ENCODE measurements around the gene VTI1A.

Gene VTI1A

GRCh38 chr10:112619556-112619955 lies 172.5 kb downstream of the VTI1A start:
- Mint-ChIP-seq H3K4me3 (no peak overlapping the region), H3K9me3 (peaks cover 4% of the 10 kb centered on the region), H3K36me3 (ENCODE audit: low read depth) (no peaks in the 10 kb centered on the region), H3K4me1 (ENCODE audit: low read depth) (no peaks in the 10 kb centered on the region), H3K27me3 (ENCODE audit: low read depth) (no peaks in the 10 kb centered on the region), H3K27ac (no peak overlapping the region)

DNA sequence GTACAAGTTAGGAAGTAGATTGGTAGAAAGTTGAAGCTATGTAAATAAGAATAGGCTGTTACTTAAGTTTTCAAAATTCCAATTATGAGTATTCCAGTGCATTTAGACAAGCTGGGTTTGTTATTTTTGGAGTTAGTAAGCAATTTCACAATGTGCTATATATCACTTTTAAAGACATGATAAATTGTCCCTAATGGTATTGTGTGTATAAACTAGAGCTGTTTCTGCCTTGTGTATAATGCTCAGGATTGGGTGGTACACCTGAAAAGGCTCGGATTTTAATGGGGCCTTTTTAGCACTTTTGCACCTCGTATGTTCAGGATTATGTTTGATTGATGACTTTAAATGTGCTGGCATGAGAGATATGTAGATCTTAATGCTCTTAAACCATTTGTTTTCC lies 175.8 kb downstream of the VTI1A start:
- no peak overlapping the region for H3K4me3 Mint-ChIP-seq
- H3K27ac Mint-ChIP-seq: no peak overlapping the region
- H3K36me3 Mint-ChIP-seq (ENCODE audit: low read depth): no peaks in the 10 kb centered on the region
- H3K9me3 Mint-ChIP-seq: no peaks in the 10 kb centered on the region
- H3K27me3 Mint-ChIP-seq (ENCODE audit: low read depth): no peaks in the 10 kb centered on the region
- H3K4me1 Mint-ChIP-seq (ENCODE audit: low read depth): no peaks in the 10 kb centered on the region

- no peaks in the 10 kb centered on the region for H3K9me3 Mint-ChIP-seq
- H3K4me3 Mint-ChIP-seq: no peak overlapping the region
- H3K4me1 Mint-ChIP-seq (ENCODE audit: low read depth): no peaks in the 10 kb centered on the region
- no peaks in the 10 kb centered on the region for H3K36me3 Mint-ChIP-seq (ENCODE audit: low read depth)
- no peaks in the 10 kb centered on the region for H3K27me3 Mint-ChIP-seq (ENCODE audit: low read depth)
- no peak overlapping the region for H3K27ac Mint-ChIP-seq
Measured at GRCh38 chr10:112624546-112625048, 177.6 kb downstream of the VTI1A start.

DNA sequence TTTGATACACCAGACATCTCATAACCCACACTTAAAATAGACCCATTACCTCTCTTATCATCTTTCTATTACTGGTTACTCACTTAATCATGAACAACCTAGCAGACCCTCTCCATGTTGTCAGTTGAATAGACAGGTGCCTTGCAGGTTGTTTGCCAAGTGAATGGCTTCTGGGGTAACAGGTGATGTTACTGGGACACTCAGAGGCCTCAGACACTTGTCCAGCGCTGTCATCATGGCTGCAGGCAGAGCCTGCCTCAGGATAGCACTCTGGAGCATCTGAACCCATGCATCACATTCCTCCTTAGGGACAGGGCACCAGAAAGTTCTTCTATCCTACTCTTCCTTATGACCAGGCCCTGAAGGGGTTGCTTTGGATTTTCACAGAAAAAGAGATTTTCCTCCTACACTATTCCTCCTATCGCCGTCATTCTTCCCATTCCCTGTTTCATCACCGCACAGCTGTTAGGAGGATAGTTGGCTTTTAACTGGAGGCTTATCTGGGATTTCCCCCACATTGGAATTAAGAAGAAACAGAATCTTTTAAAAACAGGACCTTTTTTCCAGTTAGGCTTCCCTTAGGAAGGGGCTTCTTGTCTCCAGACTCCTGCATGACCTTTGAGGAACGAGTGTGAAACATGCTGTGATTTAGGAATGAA lies 182.1 kb downstream of the VTI1A start:
- Mint-ChIP-seq H3K36me3 (ENCODE audit: low read depth) (no peaks in the 10 kb centered on the region), H3K4me3 (no peak overlapping the region), H3K9me3 (no peaks in the 10 kb centered on the region), H3K4me1 (ENCODE audit: low read depth) (no peaks in the 10 kb centered on the region), H3K27ac (no peak overlapping the region), H3K27me3 (ENCODE audit: low read depth) (no peaks in the 10 kb centered on the region)

GRCh38 chr10:112631501-112632400 lies 184.7 kb downstream of the VTI1A start:
- Mint-ChIP-seq H3K27ac (no peak overlapping the region), H3K9me3 (no peaks in the 10 kb centered on the region), H3K4me1 (ENCODE audit: low read depth) (no peaks in the 10 kb centered on the region), H3K27me3 (ENCODE audit: low read depth) (no peaks in the 10 kb centered on the region), H3K4me3 (no peak overlapping the region), H3K36me3 (ENCODE audit: low read depth) (no peaks in the 10 kb centered on the region)

GRCh38 chr10:112634096-112634830 lies 187.2 kb downstream of the VTI1A start:
- Mint-ChIP-seq H3K9me3 (no peaks in the 10 kb centered on the region), H3K27ac (no peak overlapping the region), H3K27me3 (ENCODE audit: low read depth) (no peaks in the 10 kb centered on the region), H3K4me1 (ENCODE audit: low read depth) (no peaks in the 10 kb centered on the region), H3K36me3 (ENCODE audit: low read depth) (no peaks in the 10 kb centered on the region), H3K4me3 (no peak overlapping the region)

GRCh38 chr10:112637901-112638300 lies 190.9 kb downstream of the VTI1A start:
- Mint-ChIP-seq H3K27me3 (ENCODE audit: low read depth) (no peaks in the 10 kb centered on the region), H3K27ac (no peak overlapping the region), H3K4me3 (no peak overlapping the region), H3K36me3 (ENCODE audit: low read depth) (no peaks in the 10 kb centered on the region), H3K9me3 (no peaks in the 10 kb centered on the region), H3K4me1 (ENCODE audit: low read depth) (no peaks in the 10 kb centered on the region)

GRCh38 chr10:112639298-112639697 lies 192.3 kb downstream of the VTI1A start:
- no peaks in the 10 kb centered on the region for H3K9me3 Mint-ChIP-seq
- H3K4me1 Mint-ChIP-seq (ENCODE audit: low read depth): no peaks in the 10 kb centered on the region
- H3K4me3 Mint-ChIP-seq: no peak overlapping the region
- no peak overlapping the region for H3K27ac Mint-ChIP-seq
- H3K36me3 Mint-ChIP-seq (ENCODE audit: low read depth): no peaks in the 10 kb centered on the region
- H3K27me3 Mint-ChIP-seq (ENCODE audit: low read depth): no peaks in the 10 kb centered on the region

DNA sequence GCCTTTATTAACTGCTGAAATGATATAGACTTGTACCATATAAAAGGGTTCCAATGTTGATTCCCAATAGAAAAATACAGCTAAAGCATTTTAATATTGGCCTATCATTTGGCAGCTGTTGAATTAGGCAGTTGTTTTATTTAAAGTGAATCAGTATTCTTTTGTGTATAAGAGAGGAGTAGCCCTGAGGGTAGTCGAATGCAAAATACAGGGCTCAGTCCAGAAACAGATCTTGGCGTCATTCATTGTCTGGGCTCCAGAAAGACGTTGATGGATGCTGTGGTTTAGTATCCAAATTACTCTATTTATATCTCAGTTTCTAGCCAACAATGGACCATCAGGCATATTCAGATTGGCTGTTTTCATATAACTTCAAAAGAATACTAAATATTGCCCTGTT lies 193.6 kb downstream of the VTI1A start:
- Mint-ChIP-seq H3K9me3 (no peaks in the 10 kb centered on the region), H3K36me3 (ENCODE audit: low read depth) (no peaks in the 10 kb centered on the region), H3K27me3 (ENCODE audit: low read depth) (no peaks in the 10 kb centered on the region), H3K4me3 (no peak overlapping the region), H3K27ac (no peak overlapping the region), H3K4me1 (ENCODE audit: low read depth) (no peaks in the 10 kb centered on the region)

- H3K36me3 Mint-ChIP-seq (ENCODE audit: low read depth): no peaks in the 10 kb centered on the region
- no peaks in the 10 kb centered on the region for H3K9me3 Mint-ChIP-seq
- H3K27ac Mint-ChIP-seq: no peak overlapping the region
- no peaks in the 10 kb centered on the region for H3K4me1 Mint-ChIP-seq (ENCODE audit: low read depth)
- no peaks in the 10 kb centered on the region for H3K27me3 Mint-ChIP-seq (ENCODE audit: low read depth)
- H3K4me3 Mint-ChIP-seq: no peak overlapping the region
Measured at GRCh38 chr10:112643600-112644264, 196.7 kb downstream of the VTI1A start.

DNA sequence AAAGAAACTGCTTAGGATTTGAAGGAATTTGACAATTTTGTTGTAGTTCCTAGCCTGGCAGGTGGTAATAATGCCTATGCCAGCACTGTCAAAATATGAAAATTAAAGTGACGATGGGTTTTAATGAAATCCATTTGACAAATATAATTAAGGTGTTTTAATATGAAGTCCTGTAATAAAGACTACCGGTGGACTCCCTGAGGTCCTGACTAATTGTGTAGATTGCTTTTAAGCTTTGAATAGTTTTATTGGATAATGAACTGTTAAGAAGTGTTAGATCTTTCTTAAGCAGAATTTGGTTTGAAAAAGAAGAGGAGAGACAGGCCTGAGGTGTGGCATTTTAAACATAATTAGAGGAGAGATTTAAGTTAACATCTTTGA lies 197.2 kb downstream of the VTI1A start:
- H3K36me3 Mint-ChIP-seq (ENCODE audit: low read depth): no peaks in the 10 kb centered on the region
- no peak overlapping the region for H3K27ac Mint-ChIP-seq
- H3K27me3 Mint-ChIP-seq (ENCODE audit: low read depth): no peaks in the 10 kb centered on the region

DNA sequence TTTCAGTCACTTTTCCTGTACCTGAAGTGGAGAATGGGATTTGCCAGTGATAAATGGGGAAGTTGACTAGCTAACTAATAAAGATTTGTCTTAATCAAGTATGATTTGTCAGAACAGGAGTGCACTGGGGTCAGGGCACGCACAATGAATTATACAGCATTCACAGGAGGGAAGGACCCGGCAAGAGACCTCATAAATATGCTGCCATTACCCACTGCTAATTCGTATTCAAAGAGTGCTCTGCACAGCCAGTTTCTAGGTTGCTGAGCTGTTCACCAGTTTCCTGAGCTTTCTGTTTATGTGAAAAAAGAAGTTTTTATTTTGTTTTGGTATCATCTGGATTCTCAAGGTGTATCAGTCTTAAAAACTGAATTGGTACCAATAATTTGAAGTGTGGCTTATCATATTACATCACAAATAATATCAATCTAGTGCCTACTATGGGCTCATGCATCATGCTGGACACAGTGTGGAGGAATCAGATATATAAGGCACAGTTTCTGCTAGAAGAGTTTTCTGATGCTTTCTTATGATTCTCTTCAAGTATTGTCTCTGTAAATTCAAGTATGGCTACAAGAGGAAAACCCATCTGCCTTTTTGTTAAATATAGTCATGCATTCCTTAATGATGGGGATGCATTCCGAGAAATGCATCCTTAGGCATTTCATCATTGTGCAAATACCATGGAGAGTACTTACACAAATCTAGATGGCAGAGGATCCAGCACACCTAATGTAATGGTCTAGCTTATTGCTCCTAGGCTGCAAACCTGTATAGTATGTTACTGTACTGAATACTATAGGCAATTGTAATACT lies 202.2 kb downstream of the VTI1A start:
- Mint-ChIP-seq H3K4me3 (no peak overlapping the region), H3K4me1 (ENCODE audit: low read depth) (no peaks in the 10 kb centered on the region), H3K27ac (no peak overlapping the region), H3K9me3 (no peaks in the 10 kb centered on the region), H3K36me3 (ENCODE audit: low read depth) (no peaks in the 10 kb centered on the region), H3K27me3 (ENCODE audit: low read depth) (no peaks in the 10 kb centered on the region)

More for the DNA sequence above, 197.2 kb downstream of the VTI1A start:
- Mint-ChIP-seq H3K9me3 (no peaks in the 10 kb centered on the region), H3K4me3 (no peak overlapping the region), H3K4me1 (ENCODE audit: low read depth) (no peaks in the 10 kb centered on the region)

DNA sequence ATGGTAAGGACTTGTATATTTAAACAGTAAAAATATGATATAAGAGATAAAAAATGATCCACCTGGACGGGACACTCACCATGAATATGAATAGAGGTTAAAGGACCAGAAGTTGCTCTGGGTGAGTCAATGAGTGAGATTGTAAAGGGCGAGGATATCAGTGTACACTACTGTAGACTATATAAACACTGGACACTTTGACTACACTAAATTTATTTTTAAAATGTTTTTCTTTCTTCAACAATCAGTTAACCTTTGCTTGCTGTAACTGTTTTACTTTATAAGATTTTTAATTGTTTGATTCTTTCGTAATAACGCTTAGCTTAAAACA lies 202.8 kb downstream of the VTI1A start:
- Mint-ChIP-seq H3K36me3 (ENCODE audit: low read depth) (no peaks in the 10 kb centered on the region), H3K27ac (no peak overlapping the region), H3K27me3 (ENCODE audit: low read depth) (no peaks in the 10 kb centered on the region), H3K4me1 (ENCODE audit: low read depth) (no peaks in the 10 kb centered on the region), H3K9me3 (no peaks in the 10 kb centered on the region), H3K4me3 (no peak overlapping the region)

GRCh38 chr10:112650588-112651030 lies 203.6 kb downstream of the VTI1A start:
- Mint-ChIP-seq H3K4me1 (ENCODE audit: low read depth) (no peaks in the 10 kb centered on the region), H3K36me3 (ENCODE audit: low read depth) (no peaks in the 10 kb centered on the region), H3K27ac (no peak overlapping the region), H3K4me3 (no peak overlapping the region), H3K9me3 (no peaks in the 10 kb centered on the region), H3K27me3 (ENCODE audit: low read depth) (no peaks in the 10 kb centered on the region)

All from T-helper 1 cell treated with Interleukin-12 subunit alpha and Interleukin-12 subunit beta and Interleukin-4 antibody, amounts not matched to agents 30 μg/mL and 1 μg/mL, for 36 hours (primary cell).